Measurements from ENCODE around the gene SLC2A11. TPM values are rescaled to one million over a fixed set of nuclear protein-coding genes. Genes with fewer than 3 reads are reported as not detected.
"Not testable (repeated sequence)": the region's sequence is repeated elsewhere in the genome, so short reads cannot be mapped to it uniquely, and the experiment has no call there.

The SLC2A11 gene
- total and polyA plus RNA-seq, 3 experiments from 2014 or later: 5.2 to 9.0 (median 7.1) TPM

GRCh38 chr22:23858484-23858815 lies 775 bp downstream of the SLC2A11 start:
- H3K27ac Mint-ChIP-seq: peak overlapping the region; percentile 73 to 97 (median 90)
- H3K36me3 Mint-ChIP-seq: peaks cover 4 to 8% (median 7%) of the 10 kb centered on the region in 3 donors
- H3K27ac ChIP-seq (ENCODE audit: low read depth, low read length): peak overlapping the region; percentile 73
- no peak for DNase-seq
- ChIA-PET CTCF (interaction anchor here (1.0 to 4.8 kb wide), 5 partner anchors 8 to 87 kb away, joined by 3 to 39 read pairs (median 10); partner anchors contain the start of genes MIF and MMP11), POLR2A (interaction anchor here (0.6 to 1.5 kb wide), 3 partner anchors 14 to 36 kb away, joined by 3 to 4 read pairs (median 3); partner anchors contain the start of gene MIF)
- H3K27me3 Mint-ChIP-seq: no peaks in the 10 kb centered on the region
- H3K4me1 Mint-ChIP-seq: peaks cover 14 to 24% (median 21%) of the 10 kb centered on the region in 3 donors
- peak overlapping the region; percentile 82 for H3K4me3 ChIP-seq (ENCODE audit: low read length)
- H3K9me3 Mint-ChIP-seq: no peaks in the 10 kb centered on the region
- no peaks in the 10 kb centered on the region for H3K27me3 ChIP-seq (ENCODE audit: insufficient read depth, low read length, poor library complexity, severe bottlenecking)
- H3K9me3 ChIP-seq (ENCODE audit: low read length): no peaks in the 10 kb centered on the region
- H3K4me1 ChIP-seq (ENCODE audit: insufficient read depth, low read length): peaks cover 17% of the 10 kb centered on the region
- peak overlapping the region; percentile 92 to 98 (median 94) for H3K4me3 Mint-ChIP-seq
- no peaks in the 10 kb centered on the region for H3K36me3 ChIP-seq (ENCODE audit: insufficient read depth, low read length)

GRCh38 chr22:23859201-23859600 lies 1.5 kb downstream of the SLC2A11 start:
- CTCF ChIA-PET: interaction anchor here (1.0 to 4.8 kb wide), 4 partner anchors 9 to 35 kb away, joined by 3 to 39 read pairs (median 16); partner anchors contain the start of gene MIF

DNA sequence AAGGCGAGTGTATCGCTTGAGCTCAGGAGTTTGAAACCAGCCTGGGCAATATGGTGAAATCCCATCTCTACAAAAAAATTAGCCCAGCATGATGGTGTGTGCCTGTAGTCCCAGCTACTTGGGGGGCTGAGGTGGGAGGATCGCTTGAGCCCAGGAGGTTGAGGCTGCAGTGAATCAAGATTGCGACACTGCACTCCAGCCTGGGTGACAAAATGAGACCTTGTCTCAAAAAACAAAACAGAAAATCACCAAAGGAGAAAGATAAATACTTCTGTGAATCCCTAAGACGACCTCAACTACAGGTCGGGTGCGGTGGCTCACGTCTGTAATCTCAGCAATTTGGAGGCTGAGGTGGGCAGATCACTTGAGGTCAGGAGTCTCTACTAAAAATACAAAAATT lies 2.5 kb downstream of the SLC2A11 start:
- H3K27ac ChIP-seq (ENCODE audit: low read depth, low read length); H3K27me3 ChIP-seq (ENCODE audit: insufficient read depth, low read length, poor library complexity, severe bottlenecking); H3K4me3 ChIP-seq (ENCODE audit: low read length); H3K27me3 Mint-ChIP-seq; H3K36me3 Mint-ChIP-seq; H3K27ac Mint-ChIP-seq; H3K9me3 ChIP-seq (ENCODE audit: low read length); POLR2A ChIA-PET; DNase-seq; H3K36me3 ChIP-seq (ENCODE audit: insufficient read depth, low read length); H3K9me3 Mint-ChIP-seq: not testable (repeated sequence)
- H3K4me1 ChIP-seq (ENCODE audit: insufficient read depth, low read length): peaks cover 17% of the 10 kb centered on the region
- H3K4me1 Mint-ChIP-seq: peaks cover 14 to 24% (median 21%) of the 10 kb centered on the region in 3 donors
- CTCF ChIA-PET: interaction anchor here (2.0 to 4.8 kb wide), 2 partner anchors 12 to 34 kb away, joined by 6 to 39 read pairs; partner anchors contain the start of gene MIF
- H3K4me3 Mint-ChIP-seq: peak overlapping the region in 1 of 7 donors; percentile 18

More at GRCh38 chr22:23859201-23859600, 1.5 kb downstream of the SLC2A11 start:
- peaks cover 4 to 9% (median 7%) of the 10 kb centered on the region in 3 donors for H3K36me3 Mint-ChIP-seq
- peak overlapping the region; percentile 43 to 98 (median 93) for H3K4me3 Mint-ChIP-seq
- Histone ChIP-seq H3K27me3 (ENCODE audit: insufficient read depth, low read length, poor library complexity, severe bottlenecking) (no peaks in the 10 kb centered on the region), H3K9me3 (ENCODE audit: low read length) (no peaks in the 10 kb centered on the region), H3K4me1 (ENCODE audit: insufficient read depth, low read length) (peaks cover 17% of the 10 kb centered on the region), H3K27ac (ENCODE audit: low read depth, low read length) (no peak overlapping the region), H3K4me3 (ENCODE audit: low read length) (no peak overlapping the region), H3K36me3 (ENCODE audit: insufficient read depth, low read length) (no peaks in the 10 kb centered on the region)
- no peaks in the 10 kb centered on the region for H3K9me3 Mint-ChIP-seq
- POLR2A ChIA-PET: interaction anchor here (1.2 kb wide), 1 partner anchor 35 kb away, joined by 3 read pairs; the partner anchor contains the start of gene MIF
- H3K27me3 Mint-ChIP-seq: no peaks in the 10 kb centered on the region
- peak overlapping the region in 3 of 8 donors; percentile 47 to 73 (median 60) for H3K27ac Mint-ChIP-seq
- peaks cover 14 to 24% (median 21%) of the 10 kb centered on the region in 3 donors for H3K4me1 Mint-ChIP-seq
- no peak for DNase-seq

DNA sequence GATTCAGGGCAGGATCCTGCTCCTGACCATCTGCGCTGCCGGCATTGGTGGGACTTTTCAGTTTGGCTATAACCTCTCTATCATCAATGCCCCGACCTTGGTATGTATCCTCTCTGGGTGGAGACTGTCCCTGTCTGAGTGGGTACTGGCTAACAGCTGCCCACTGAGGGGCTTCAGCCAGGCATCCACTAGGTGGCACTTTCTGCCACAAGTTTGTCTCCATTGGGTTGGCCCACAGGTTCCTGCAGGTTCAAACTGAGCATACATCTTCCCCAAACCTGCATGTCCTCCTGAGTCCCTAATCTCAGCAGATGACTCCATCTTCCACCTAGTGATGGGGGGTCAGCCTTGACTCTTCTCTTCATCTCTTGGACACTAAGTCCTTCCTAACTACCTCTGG lies 4.4 kb downstream of the SLC2A11 start:
- Histone ChIP-seq H3K27me3 (ENCODE audit: insufficient read depth, low read length, poor library complexity, severe bottlenecking) (no peaks in the 10 kb centered on the region), H3K9me3 (ENCODE audit: low read length) (no peaks in the 10 kb centered on the region), H3K4me3 (ENCODE audit: low read length) (no peak overlapping the region), H3K36me3 (ENCODE audit: insufficient read depth, low read length) (no peaks in the 10 kb centered on the region), H3K27ac (ENCODE audit: low read depth, low read length) (no peak overlapping the region), H3K4me1 (ENCODE audit: insufficient read depth, low read length) (peaks cover 13% of the 10 kb centered on the region)
- no peaks in the 10 kb centered on the region for H3K27me3 Mint-ChIP-seq
- H3K36me3 Mint-ChIP-seq: peaks cover 9 to 14% (median 12%) of the 10 kb centered on the region in 3 donors
- no peak for DNase-seq
- no peaks in the 10 kb centered on the region for H3K9me3 Mint-ChIP-seq
- peak overlapping the region in 3 of 8 donors; percentile 21 to 33 (median 24) for H3K27ac Mint-ChIP-seq
- POLR2A ChIA-PET: no interaction called here
- CTCF ChIA-PET: interaction anchor here (1.2 to 2.0 kb wide), 3 partner anchors 11 to 32 kb away, joined by 4 to 6 read pairs (median 5); partner anchors contain the start of gene MIF
- peaks cover 12 to 18% (median 16%) of the 10 kb centered on the region in 3 donors for H3K4me1 Mint-ChIP-seq
- peak overlapping the region in 1 of 7 donors; percentile 55 for H3K4me3 Mint-ChIP-seq

- H3K27ac ChIP-seq (ENCODE audit: low read depth, low read length); POLR2A ChIA-PET; H3K4me3 Mint-ChIP-seq; H3K27ac Mint-ChIP-seq; H3K4me1 ChIP-seq (ENCODE audit: insufficient read depth, low read length); H3K4me3 ChIP-seq (ENCODE audit: low read length); DNase-seq; H3K27me3 Mint-ChIP-seq; H3K27me3 ChIP-seq (ENCODE audit: insufficient read depth, low read length, poor library complexity, severe bottlenecking); H3K9me3 ChIP-seq (ENCODE audit: low read length); H3K36me3 ChIP-seq (ENCODE audit: insufficient read depth, low read length); H3K9me3 Mint-ChIP-seq; H3K4me1 Mint-ChIP-seq: not testable (repeated sequence)
- CTCF ChIA-PET: interaction anchor here (2.1 kb wide), 1 partner anchor 15 kb away, joined by 13 read pairs; no protein-coding TSS in a partner anchor
- H3K36me3 Mint-ChIP-seq: peaks cover 9 to 27% (median 21%) of the 10 kb centered on the region in 3 donors
These were observed 7.0 kb downstream of the SLC2A11 start for GRCh38 chr22:23864499-23865154.

DNA sequence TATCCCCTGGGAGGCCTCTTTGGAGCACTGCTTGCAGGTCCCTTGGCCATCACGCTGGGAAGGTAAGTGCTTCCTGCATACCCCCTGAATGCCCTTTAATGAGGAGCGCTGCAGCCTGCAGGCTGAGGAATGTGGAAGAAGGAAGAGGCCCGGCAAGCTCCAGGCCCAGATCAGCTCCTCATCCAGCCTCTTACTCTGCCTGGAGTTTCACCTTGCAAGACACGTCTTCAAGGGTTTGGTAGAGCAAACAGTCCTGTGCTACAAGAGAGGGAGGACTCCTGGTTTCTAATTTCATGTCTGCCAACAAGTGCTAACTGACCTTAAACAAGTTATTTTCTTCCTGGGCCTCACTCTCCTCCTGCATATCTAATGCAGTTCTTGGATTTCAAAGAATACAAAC lies 10.9 kb downstream of the SLC2A11 start:
- POLR2A ChIA-PET: no interaction called here
- H3K27me3 Mint-ChIP-seq: no peaks in the 10 kb centered on the region

GRCh38 chr22:23874871-23875270 lies 17.2 kb downstream of the SLC2A11 start:
- CTCF ChIA-PET: interaction anchor here (1.7 kb wide), 1 partner anchor 25 kb away, joined by 4 read pairs; no protein-coding TSS in a partner anchor
- Histone ChIP-seq H3K27ac (ENCODE audit: low read depth, low read length) (no peak overlapping the region), H3K9me3 (ENCODE audit: low read length) (no peaks in the 10 kb centered on the region), H3K27me3 (ENCODE audit: insufficient read depth, low read length, poor library complexity, severe bottlenecking) (no peaks in the 10 kb centered on the region), H3K4me1 (ENCODE audit: insufficient read depth, low read length) (no peaks in the 10 kb centered on the region), H3K36me3 (ENCODE audit: insufficient read depth, low read length) (peaks cover 3% of the 10 kb centered on the region), H3K4me3 (ENCODE audit: low read length) (no peak overlapping the region)
- Mint-ChIP-seq H3K4me1 (no peaks in the 10 kb centered on the region), H3K36me3 (peaks cover 10 to 42% (median 20%) of the 10 kb centered on the region in 3 donors), H3K4me3 (no peak overlapping the region), H3K9me3 (no peaks in the 10 kb centered on the region), H3K27ac (peak overlapping the region in 1 of 8 donors; percentile 54), H3K27me3 (no peaks in the 10 kb centered on the region)
- POLR2A ChIA-PET: no interaction called here
- no peak for DNase-seq

More for the DNA sequence above, 10.9 kb downstream of the SLC2A11 start:
- Histone ChIP-seq H3K4me3 (ENCODE audit: low read length) (no peak overlapping the region), H3K9me3 (ENCODE audit: low read length) (no peaks in the 10 kb centered on the region), H3K4me1 (ENCODE audit: insufficient read depth, low read length) (no peaks in the 10 kb centered on the region), H3K27ac (ENCODE audit: low read depth, low read length) (no peak overlapping the region), H3K36me3 (ENCODE audit: insufficient read depth, low read length) (peaks cover 6% of the 10 kb centered on the region), H3K27me3 (ENCODE audit: insufficient read depth, low read length, poor library complexity, severe bottlenecking) (no peaks in the 10 kb centered on the region)
- DNase-seq: no peak
- Mint-ChIP-seq H3K4me1 (no peaks in the 10 kb centered on the region), H3K4me3 (no peak overlapping the region), H3K9me3 (no peaks in the 10 kb centered on the region), H3K36me3 (peaks cover 9 to 35% (median 14%) of the 10 kb centered on the region in 3 donors), H3K27ac (no peak overlapping the region)
- CTCF ChIA-PET: interaction anchor here (0.8 to 1.5 kb wide), 3 partner anchors 11 to 25 kb away, joined by 3 to 5 read pairs (median 3); partner anchors contain the start of genes MIF and SLC2A11

DNA sequence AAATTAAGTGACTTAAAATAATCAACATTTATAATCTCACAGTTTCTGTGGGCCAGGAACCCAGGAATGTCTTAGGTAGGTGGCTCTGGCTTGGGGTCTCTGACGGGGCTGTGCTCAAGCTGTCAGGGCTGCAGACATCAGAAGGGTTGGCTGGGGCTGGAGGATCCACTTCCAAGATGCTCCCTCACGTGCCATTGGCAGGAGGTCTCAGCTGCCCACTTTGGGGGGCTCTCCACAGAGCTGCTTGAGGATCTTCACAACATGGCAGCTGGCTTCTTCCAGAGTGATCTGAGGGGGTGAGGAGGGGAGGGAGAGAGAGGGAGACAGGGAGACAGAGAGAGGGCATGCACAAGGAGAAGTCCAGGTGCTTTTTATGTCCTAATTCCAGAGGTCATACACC lies 18.1 kb downstream of the SLC2A11 start:
- Mint-ChIP-seq H3K27me3 (no peaks in the 10 kb centered on the region), H3K9me3 (no peaks in the 10 kb centered on the region), H3K27ac (peak overlapping the region in 1 of 8 donors; percentile 29), H3K4me3 (no peak overlapping the region), H3K36me3 (peaks cover 6 to 38% (median 21%) of the 10 kb centered on the region in 3 donors), H3K4me1 (no peaks in the 10 kb centered on the region)
- H3K4me1 ChIP-seq (ENCODE audit: insufficient read depth, low read length): no peaks in the 10 kb centered on the region
- CTCF ChIA-PET: no interaction called here
- no peak overlapping the region for H3K27ac ChIP-seq (ENCODE audit: low read depth, low read length)
- no peaks in the 10 kb centered on the region for H3K9me3 ChIP-seq (ENCODE audit: low read length)
- no peak overlapping the region for H3K4me3 ChIP-seq (ENCODE audit: low read length)
- no peaks in the 10 kb centered on the region for H3K27me3 ChIP-seq (ENCODE audit: insufficient read depth, low read length, poor library complexity, severe bottlenecking)
- no peaks in the 10 kb centered on the region for H3K36me3 ChIP-seq (ENCODE audit: insufficient read depth, low read length)
- no peak for DNase-seq
- POLR2A ChIA-PET: no interaction called here

Data from CD8-positive, alpha-beta memory T cell (primary cell).